ENCODE results near the gene CYP39A1.

GRCh38 chr6:46606338-46606737 is 46.3 kb downstream of the CYP39A1 start:
- TF ChIP-seq GATA2 (IDR thresholded peaks at IDR 0.05; ENCODE audit: low read depth, low read length) (no peak), GATA3 (IDR thresholded peaks at IDR 0.05; ENCODE audit: low read depth, low read length) (no peak)

All from SH-SY5Y (cell line).